Sigmoid colon (tissue), 4 donors: ENCODE results near the gene NGDN.

Experiments used
- CTCF ChIP-seq, 4 experiments: fragments of 450-650 bp in 3 of 4; fragments of 200-600 bp in 1 of 4; IDR thresholded peaks; one replicate each; pipeline ENCODE4 v1.5.1; 2016 to 2019; ENCODE audit warnings: antibody characterized with exemption in 4 of 4, mild to moderate bottlenecking in 3 of 4, moderate library complexity in 2 of 4
- EP300 ChIP-seq, 4 donors: sonication (generic); formaldehyde crosslinking; IDR thresholded peaks; one replicate each; pipeline ENCODE4 v1.6.1; 2017; ENCODE audit warnings: antibody characterized with exemption in 4 of 4
- POLR2A ChIP-seq, 2 donors: fragments of 450-650 bp; IDR thresholded peaks; one replicate each; pipeline ENCODE4 v1.6.1; 2016; ENCODE audit warnings: antibody characterized with exemption in 2 of 2, mild to moderate bottlenecking in 2 of 2, moderate library complexity in 2 of 2
- POLR2AphosphoS5 ChIP-seq, 4 donors: sonication (generic); formaldehyde crosslinking; IDR thresholded peaks; one replicate each; pipeline ENCODE4 v1.6.1; 2017; ENCODE audit warnings: antibody characterized with exemption in 4 of 4

DNA sequence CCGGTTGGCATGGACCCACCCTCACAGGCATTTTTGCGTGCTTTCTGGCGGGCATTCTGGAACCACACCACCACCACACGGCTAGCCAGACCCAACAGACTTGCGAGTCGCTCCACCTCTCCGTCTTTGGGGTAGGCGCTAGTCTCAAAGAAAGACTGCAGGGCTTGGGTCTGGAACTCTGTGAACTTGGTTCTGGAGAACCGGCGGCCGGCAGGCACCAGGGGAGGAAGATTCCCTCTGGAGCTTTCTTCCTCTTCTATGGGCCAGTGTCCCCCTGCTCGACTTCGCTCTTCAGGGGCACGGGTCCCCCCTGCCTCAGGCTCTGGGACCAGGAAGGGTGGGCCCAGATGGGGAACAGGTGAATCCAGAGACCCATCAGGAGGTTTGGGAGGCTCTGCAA, 55.5 kb downstream of the NGDN start:
- no peak for TF ChIP-seq CTCF (IDR thresholded peaks at IDR 0.05)
- TF ChIP-seq POLR2A (IDR thresholded peaks at IDR 0.05) = no peak
- TF ChIP-seq POLR2AphosphoS5 (IDR thresholded peaks at IDR 0.05) = no peak
- no peak for TF ChIP-seq EP300 (IDR thresholded peaks at IDR 0.05)
